Mammary epithelial cell (primary cell): ENCODE data around the gene CNTD1.

Source experiments
- EZH2 ChIP-seq: IDR thresholded peaks from 2 replicates; pipeline ENCODE4 v1.6.1; 2012; ENCODE audit warnings: low read length, inconsistent platforms, borderline replicate concordance
- TF ChIP-seq, protein P1 (sequence below), 2 donors: IDR thresholded peaks in 1 of 2; conservative IDR thresholded peaks in 1 of 2; 2 replicates each; pipeline ENCODE4 v1.5.1; 2011 to 2012; ENCODE audit warnings: inconsistent platforms in 2 of 2, low read length in 2 of 2, mild to moderate bottlenecking in 2 of 2, control low read depth in 1 of 2, low read depth in 1 of 2; ENCODE audit not compliant: insufficient read depth in 1 of 2; ENCODE audit errors: extremely low read depth in 1 of 2

DNA sequence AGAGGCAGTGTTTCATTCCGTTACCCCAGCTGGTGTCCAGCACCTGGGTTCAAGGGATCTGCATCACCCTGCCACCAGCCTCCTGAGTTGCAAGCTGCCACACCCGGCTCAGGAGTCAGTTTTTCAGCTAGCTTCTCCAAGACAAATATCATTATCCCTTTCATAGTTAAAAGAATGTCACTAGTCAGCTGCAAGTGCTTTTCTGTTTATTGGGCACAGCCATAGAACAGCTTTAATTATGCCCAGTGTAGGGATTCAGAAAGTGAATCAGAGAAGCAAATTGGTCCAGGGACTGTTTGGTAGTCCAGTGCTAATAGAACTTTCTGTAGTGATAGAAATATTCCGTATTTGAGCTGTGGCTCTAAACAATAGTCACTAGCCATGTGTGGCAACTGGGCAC lies 49.4 kb downstream of the CNTD1 start:
- no peak for TF ChIP-seq EZH2
- TF ChIP-seq, protein P1, sequence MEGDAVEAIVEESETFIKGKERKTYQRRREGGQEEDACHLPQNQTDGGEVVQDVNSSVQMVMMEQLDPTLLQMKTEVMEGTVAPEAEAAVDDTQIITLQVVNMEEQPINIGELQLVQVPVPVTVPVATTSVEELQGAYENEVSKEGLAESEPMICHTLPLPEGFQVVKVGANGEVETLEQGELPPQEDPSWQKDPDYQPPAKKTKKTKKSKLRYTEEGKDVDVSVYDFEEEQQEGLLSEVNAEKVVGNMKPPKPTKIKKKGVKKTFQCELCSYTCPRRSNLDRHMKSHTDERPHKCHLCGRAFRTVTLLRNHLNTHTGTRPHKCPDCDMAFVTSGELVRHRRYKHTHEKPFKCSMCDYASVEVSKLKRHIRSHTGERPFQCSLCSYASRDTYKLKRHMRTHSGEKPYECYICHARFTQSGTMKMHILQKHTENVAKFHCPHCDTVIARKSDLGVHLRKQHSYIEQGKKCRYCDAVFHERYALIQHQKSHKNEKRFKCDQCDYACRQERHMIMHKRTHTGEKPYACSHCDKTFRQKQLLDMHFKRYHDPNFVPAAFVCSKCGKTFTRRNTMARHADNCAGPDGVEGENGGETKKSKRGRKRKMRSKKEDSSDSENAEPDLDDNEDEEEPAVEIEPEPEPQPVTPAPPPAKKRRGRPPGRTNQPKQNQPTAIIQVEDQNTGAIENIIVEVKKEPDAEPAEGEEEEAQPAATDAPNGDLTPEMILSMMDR (conservative IDR thresholded peaks at IDR 0.05 in 1 of 2, IDR thresholded peaks at IDR 0.05 in 1 of 2; ENCODE audit: extremely low read depth in 1 of 2, insufficient read depth in 1 of 2, low read depth in 1 of 2, low read length in 2 of 2): no peak
